H1 (cell line): ENCODE data around the gene CYSRT1. TPM values are rescaled to one million over a fixed set of nuclear protein-coding genes. Genes with fewer than 3 reads are reported as not detected.

ENCODE experiments used
- CTCF ChIA-PET: fragments of 300-600 bp; sonication (Branson Sonifier 250); formaldehyde crosslinking; loops from one replicate; lab custom pipeline; 2021; ENCODE audit not compliant: partially characterized antibody; lab: Charles Lee
- POLR2A ChIA-PET: fragments of 300-600 bp; sonication (Branson Sonifier 250); formaldehyde crosslinking; loops from one replicate; lab custom pipeline; 2021; ENCODE audit warnings: inconsistent platforms; ENCODE audit not compliant: partially characterized antibody; lab: Charles Lee
- DNase-seq, 2 experiments: peaks; one replicate each; pipeline versions ENCODE4 v3.0.0 to v3.0.0-alpha.2; 2010 to 2022; ENCODE audit warnings: low spot score in 2 of 2, low read depth in 1 of 2, mixed read lengths in 1 of 2
- FAIRE-seq: peaks from 2 replicates; lab custom pipeline; 2011; peaks lifted over from hg19 to GRCh38; lab: Jason Lieb, UNC
- H2AFZ ChIP-seq: 2 replicates; pipeline ENCODE4 v1.8.1; 2012; ENCODE audit warnings: low read length, inconsistent platforms
- H2AK5ac ChIP-seq: 2 replicates; pipeline ENCODE4 v1.6.1; 2013; ENCODE audit warnings: low read depth, low read length
- H2BK120ac ChIP-seq: replicated peaks from 2 replicates; pipeline ENCODE3; 2013; ENCODE audit warnings: low read depth, low read length, inconsistent platforms
- H2BK12ac ChIP-seq: 2 replicates; pipeline ENCODE4 v1.6.1; 2013; ENCODE audit warnings: low read depth, low read length
- H2BK15ac ChIP-seq: 2 replicates; pipeline ENCODE4 v1.6.1; 2013; ENCODE audit warnings: low read length
- H2BK20ac ChIP-seq: 2 replicates; pipeline ENCODE4 v1.6.1; 2013; ENCODE audit warnings: low read length
- H2BK5ac ChIP-seq: 2 replicates; pipeline ENCODE4 v1.6.1; 2013; ENCODE audit warnings: low read depth, low read length
- H3K14ac ChIP-seq: 2 replicates; pipeline ENCODE4 v1.6.1; 2013; ENCODE audit warnings: inconsistent platforms; ENCODE audit not compliant: insufficient read length
- H3K18ac ChIP-seq: 2 replicates; pipeline ENCODE4 v1.6.1; 2013; ENCODE audit warnings: low read length; ENCODE audit errors: extremely low read depth
- H3K23ac ChIP-seq: 2 replicates; pipeline ENCODE4 v1.6.1; 2013; ENCODE audit warnings: inconsistent platforms; ENCODE audit not compliant: insufficient read length
- H3K23me2 ChIP-seq: 2 replicates; pipeline ENCODE4 v1.6.1; 2013; ENCODE audit warnings: low read depth, low read length
- H3K27ac ChIP-seq: 2 replicates; pipeline ENCODE4 v1.6.1; 2011; ENCODE audit warnings: low read depth, low read length, inconsistent platforms
- H3K27me3 ChIP-seq, 4 experiments: replicated peaks in 1 of 4; 1 replicate in 1 of 4; 2 replicates in 3 of 4; pipeline versions ENCODE4 v1.6.1 to v1.8.1; 2011 to 2013; ENCODE audit warnings: low read length in 3 of 4, mild to moderate bottlenecking in 3 of 4, inconsistent platforms in 2 of 4, mixed read lengths in 2 of 4, moderate library complexity in 1 of 4; ENCODE audit not compliant: control insufficient read depth in 3 of 4, insufficient read depth in 3 of 4; ENCODE audit errors: extremely low read depth in 1 of 4
- H3K36me3 ChIP-seq, 4 experiments: 2 replicates each; pipeline versions ENCODE4 v1.6.1 to v1.8.1; 2011 to 2013; ENCODE audit warnings: mild to moderate bottlenecking in 4 of 4, low read length in 3 of 4, moderate library complexity in 2 of 4, control low read depth in 1 of 4, inconsistent platforms in 1 of 4; ENCODE audit not compliant: insufficient read depth in 4 of 4, control insufficient read depth in 2 of 4
- H3K4ac ChIP-seq: replicated peaks from 2 replicates; pipeline ENCODE3; 2013; ENCODE audit warnings: low read length, low read depth, mixed read lengths, inconsistent platforms; ENCODE audit not compliant: insufficient read length
- H3K4me1 ChIP-seq, 4 experiments: replicated peaks in 1 of 4; 1 replicate in 1 of 4; 2 replicates in 3 of 4; pipeline versions ENCODE4 v1.6.1 to v1.8.1; 2011 to 2013; ENCODE audit warnings: low read length in 3 of 4, inconsistent platforms in 2 of 4, mixed read lengths in 1 of 4; ENCODE audit not compliant: insufficient read depth in 4 of 4, control insufficient read depth in 3 of 4
- H3K4me2 ChIP-seq, 2 experiments: 2 replicates each; pipeline versions ENCODE4 v1.6.1 to v1.8.1; 2011 to 2013; ENCODE audit warnings: low read depth in 2 of 2, low read length in 2 of 2, control low read depth in 1 of 2, inconsistent platforms in 1 of 2, mild to moderate bottlenecking in 1 of 2; ENCODE audit not compliant: insufficient read depth in 1 of 2
- H3K4me3 ChIP-seq, 4 experiments: fragments of 200-600, 300-600 bp in 1 of 4; sonication (generic), shearing (Covaris generic), sonication (Bioruptor Twin) in 1 of 4; 2 replicates each; pipeline versions ENCODE4 v1.5.1 to v1.8.1; 2011 to 2016; ENCODE audit warnings: low read length in 4 of 4, low read depth in 3 of 4, control low read depth in 2 of 4, inconsistent platforms in 2 of 4, mild to moderate bottlenecking in 2 of 4, mixed read lengths in 1 of 4, moderate library complexity in 1 of 4; ENCODE audit not compliant: insufficient read depth in 2 of 4; ENCODE audit errors: extremely low read depth in 1 of 4
- H3K56ac ChIP-seq: replicated peaks from 2 replicates; pipeline ENCODE3; 2013; ENCODE audit warnings: low read depth, mild to moderate bottlenecking, mixed read lengths, low read length, inconsistent platforms; ENCODE audit not compliant: insufficient read length
- H3K79me1 ChIP-seq: 2 replicates; pipeline ENCODE4 v1.6.1; 2013; ENCODE audit warnings: low read depth, low read length, control low read depth
- H3K79me2 ChIP-seq, 2 experiments: 2 replicates each; pipeline versions ENCODE4 v1.6.1 to v1.8.1; 2012 to 2013; ENCODE audit warnings: low read length in 2 of 2, mild to moderate bottlenecking in 2 of 2, inconsistent platforms in 1 of 2; ENCODE audit not compliant: insufficient read depth in 2 of 2, control insufficient read depth in 1 of 2
- H3K9ac ChIP-seq, 4 experiments: replicated peaks in 1 of 4; 1 replicate in 1 of 4; 2 replicates in 3 of 4; pipeline versions ENCODE4 v1.6.1 to v1.8.1; 2011 to 2013; ENCODE audit warnings: low read depth in 3 of 4, low read length in 3 of 4, control low read depth in 2 of 4, mild to moderate bottlenecking in 2 of 4, moderate library complexity in 2 of 4, inconsistent platforms in 1 of 4; ENCODE audit errors: extremely low read depth in 1 of 4
- H3K9me3 ChIP-seq, 2 experiments: 2 replicates each; pipeline versions ENCODE4 v1.6.1 to v1.8.1; 2012 to 2013; ENCODE audit warnings: mild to moderate bottlenecking in 2 of 2, moderate library complexity in 2 of 2, control low read depth in 1 of 2, inconsistent platforms in 1 of 2, low read depth in 1 of 2, low read length in 1 of 2, mixed read lengths in 1 of 2; ENCODE audit not compliant: insufficient read depth in 2 of 2
- H4K20me1 ChIP-seq, 2 experiments: replicated peaks in 1 of 2; 2 replicates each; pipeline versions ENCODE3 to v1.8.1; 2011 to 2013; ENCODE audit warnings: inconsistent platforms in 2 of 2, low read length in 2 of 2, mild to moderate bottlenecking in 1 of 2; ENCODE audit not compliant: insufficient read depth in 2 of 2, control insufficient read depth in 1 of 2
- H4K5ac ChIP-seq: 2 replicates; pipeline ENCODE4 v1.6.1; 2013; ENCODE audit warnings: low read length, low read depth, mixed read lengths, inconsistent platforms; ENCODE audit not compliant: insufficient read length
- H4K8ac ChIP-seq: 2 replicates; pipeline ENCODE4 v1.8.0; 2013; ENCODE audit warnings: mild to moderate bottlenecking, moderate library complexity, low read length, inconsistent platforms; ENCODE audit not compliant: insufficient read depth; ENCODE audit errors: extremely low read depth
- H4K91ac ChIP-seq: replicated peaks from 2 replicates; pipeline ENCODE3; 2013; ENCODE audit warnings: low read length, mixed read lengths, inconsistent platforms; ENCODE audit not compliant: insufficient read length
- ATF3 ChIP-seq: IDR thresholded peaks from 2 replicates; pipeline ENCODE4 v1.6.1; 2011; ENCODE audit warnings: low read depth, mild to moderate bottlenecking, low read length; ENCODE audit not compliant: insufficient read depth
- WGBS, 2 experiments: shearing (Covaris generic) in 1 of 2; methylation state at CpG; one replicate each; pipeline versions ENCODE4 v1.1.6 to v1.1.7; 2013 to 2015; ENCODE audit warnings: low lambda C conversion rate in 2 of 2, mixed read lengths in 2 of 2, inconsistent platforms in 1 of 2, low coverage in 1 of 2, missing lambda C conversion rate in 1 of 2; ENCODE audit not compliant: insufficient replicate concordance in 2 of 2, insufficient coverage in 1 of 2, insufficient read length in 1 of 2; ENCODE audit errors: extremely low coverage in 1 of 2, missing lambda C conversion rate in 1 of 2; 5-methylcytosine and 5-hydroxymethylcytosine counted together
- polyA plus RNA-seq, 7 experiments: library from polyadenylated mRNA; depleted of rRNA in 3 of 7; stranded (reverse) in 5 of 7; unstranded in 2 of 7; fragments of >200 nt in 5 of 7; fragments of 200-250 nt in 2 of 7; gene quantifications; 1 replicate in 5 of 7; 2 replicates in 1 of 7; 4 replicates in 1 of 7; pipeline versions ENCODE4 v1.2.1 to v1.2.3, GENCODE V29; 2011 to 2013; ENCODE audit warnings: missing spikeins in 2 of 7, mixed read lengths in 2 of 7
- total RNA-seq: library from RNA; stranded (reverse); fragmentation: NEBNext Ultra II Directional; extraction: Animal tissue kit (Norgen Biotek cat#: 25700); gene quantifications from 2 replicates; pipeline ENCODE4 v1.2.1, GENCODE V29; 2021
- TF ChIP-seq, protein P1 (sequence below): IDR thresholded peaks from 2 replicates; pipeline ENCODE4 v1.6.1; 2012; ENCODE audit warnings: inconsistent platforms

Gene CYSRT1
- total and polyA plus RNA-seq, 2 of the 8 experiments (the other 6 are each of a cell fraction or from before 2014, with no cell fraction given): 1.0 to 6.5 TPM

GRCh38 chr9:137252555-137253506, 27.9 kb downstream of the CYSRT1 start:
- no peak overlapping the region for H2AK5ac ChIP-seq
- TF ChIP-seq ATF3: no peak
- TF ChIP-seq, protein P1, sequence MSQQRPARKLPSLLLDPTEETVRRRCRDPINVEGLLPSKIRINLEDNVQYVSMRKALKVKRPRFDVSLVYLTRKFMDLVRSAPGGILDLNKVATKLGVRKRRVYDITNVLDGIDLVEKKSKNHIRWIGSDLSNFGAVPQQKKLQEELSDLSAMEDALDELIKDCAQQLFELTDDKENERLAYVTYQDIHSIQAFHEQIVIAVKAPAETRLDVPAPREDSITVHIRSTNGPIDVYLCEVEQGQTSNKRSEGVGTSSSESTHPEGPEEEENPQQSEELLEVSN: 0 out of 2 replicates have a peak, but pooled peaks have one; percentile 34
- H3K79me1 ChIP-seq: peaks cover 9% of the 10 kb centered on the region
- H2BK15ac ChIP-seq: no peak overlapping the region
- H2AFZ ChIP-seq: no peak overlapping the region
- H3K4me1 ChIP-seq: peaks cover 0 to 21% (median 16%) of the 10 kb centered on the region in 4 experiments; a peak in 5 of 7 replicates
- H3K27me3 ChIP-seq: peaks cover 0 to 7% (median 0%) of the 10 kb centered on the region in 4 experiments; a peak in 3 of 7 replicates
- no peak overlapping the region for H3K27ac ChIP-seq
- 0 out of 2 replicates have a peak overlapping the region, but pooled peaks have one; percentile 7 for H2BK12ac ChIP-seq
- 85% methylated on average over 28 of the region's 35 CpGs; no CpG with 5 or more reads in 1 of the 2 experiments for WGBS, 2 experiments
- no peak overlapping the region for H3K4ac ChIP-seq
- peak overlapping the region; percentile 0; the same call in 1 of the 2 replicates for H4K8ac ChIP-seq
- H2BK5ac ChIP-seq: no peak overlapping the region
- H3K23ac ChIP-seq: no peak overlapping the region
- H3K4me2 ChIP-seq: peak overlapping the region in 1 of 2 experiments; percentile 28; a peak in 1 of 4 replicates
- H4K20me1 ChIP-seq: peaks cover 0 to 5% of the 10 kb centered on the region in 2 experiments
- H3K79me2 ChIP-seq: peaks cover 0 to 13% of the 10 kb centered on the region in 2 experiments; a peak in 2 of 4 replicates
- ChIA-PET CTCF (interaction anchor here (0.6 to 2.5 kb wide), 16 partner anchors 8 to 223 kb away, joined by 3 to 28 read pairs (median 4); partner anchors contain the start of genes RNF224, TOR4A and TUBB4B), POLR2A (interaction anchor here (47.8 to 69.9 kb wide), 2 partner anchors 4 to 18 kb away, joined by 1462 read pairs; partner anchors contain the start of genes CYSRT1, NDOR1, NELFB and RNF208)
- H3K14ac ChIP-seq: no peak overlapping the region
- H3K4me3 ChIP-seq: no peak overlapping the region
- no peak overlapping the region for H4K91ac ChIP-seq
- no peak overlapping the region for H2BK120ac ChIP-seq
- FAIRE-seq (no peak), DNase-seq (no peak)
- H3K9me3 ChIP-seq: no peaks in the 10 kb centered on the region
- H2BK20ac ChIP-seq: no peak overlapping the region
- no peak overlapping the region for H3K9ac ChIP-seq
- no peak overlapping the region for H3K18ac ChIP-seq
- peaks cover 0 to 9% (median 4%) of the 10 kb centered on the region in 4 experiments; a peak in 2 of 8 replicates for H3K36me3 ChIP-seq
- peaks cover 14% of the 10 kb centered on the region; the same call in 1 of the 2 replicates for H3K23me2 ChIP-seq
- no peak overlapping the region for H4K5ac ChIP-seq
- no peak overlapping the region for H3K56ac ChIP-seq
